Measurements from ENCODE around the gene ACAD8.

DNA sequence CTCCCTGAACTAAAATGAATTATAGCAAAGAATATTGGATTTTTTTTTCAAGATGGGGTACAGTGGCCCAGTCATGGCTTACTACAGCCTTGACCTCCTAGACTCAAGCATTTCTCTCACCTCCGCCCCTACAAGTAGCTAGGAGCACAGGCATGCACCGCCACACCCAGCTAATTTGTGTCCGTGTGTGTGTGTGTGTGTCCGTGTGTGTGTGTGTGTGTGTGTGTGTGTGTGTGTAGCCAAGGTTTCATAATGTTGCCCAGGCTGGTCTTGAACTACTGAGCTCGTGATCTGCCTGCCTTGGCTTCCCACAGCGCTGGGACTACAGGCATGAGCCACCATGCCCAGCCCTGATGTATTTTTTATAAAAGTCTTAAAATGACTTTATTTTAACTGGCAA lies 12.8 kb upstream of the ACAD8 start:
- TF ChIP-seq ZBTB4 (CRISPR knock-in tag; IDR thresholded peaks at IDR 0.05): no peak
- TF ChIP-seq POLR2A (IDR thresholded peaks at IDR 0.05; ENCODE audit: low read depth, low read length): no peak
- no peak for TF ChIP-seq SREBF1 (IDR thresholded peaks at IDR 0.05; ENCODE audit: low read length)
- TF ChIP-seq MAX (IDR thresholded peaks at IDR 0.05; ENCODE audit: low read depth, low read length): no peak
- no peak for TF ChIP-seq POU2F2 (IDR thresholded peaks at IDR 0.05; ENCODE audit: borderline replicate concordance, low read depth, low read length)
- TF ChIP-seq PRDM15 (CRISPR knock-in tag; IDR thresholded peaks at IDR 0.05): no peak
- TF ChIP-seq TAF1 (IDR thresholded peaks at IDR 0.05; ENCODE audit: borderline replicate concordance, low read depth, low read length): no peak

Measured in GM12878 (cell line).